SK-N-SH treated with all-trans-retinoic acid at 6 μM for 48 hours (cell line): ENCODE results near the gene MGAT5B.

Experiments
- ATAC-seq: fragments of 200-7000 bp; cut with Tn5 transposase; 3 replicates; pipeline ENCODE4 v1.9.1; 2020; ENCODE audit warnings: mild to moderate bottlenecking, moderate library complexity
- ARNTL ChIP-seq: fragments of 450-650 bp; formaldehyde crosslinking; IDR thresholded peaks from 2 replicates; pipeline ENCODE4 v1.5.0; 2020; ENCODE audit warnings: low read depth, mild to moderate bottlenecking, moderate library complexity, borderline replicate concordance
- BACH2 ChIP-seq: fragments of 250-450 bp; sonication (Bioruptor Pico); IDR thresholded peaks from 2 replicates; pipeline ENCODE4 v1.9.0; 2021; ENCODE audit warnings: mild to moderate bottlenecking, borderline replicate concordance
- CREB5 ChIP-seq: fragments of 250-450 bp; sonication (Bioruptor Pico); IDR thresholded peaks from 2 replicates; pipeline ENCODE4 v1.5.1; 2020; ENCODE audit warnings: low read depth, mild to moderate bottlenecking, moderate library complexity
- CSDC2 ChIP-seq: fragments of 250-450 bp; sonication (Bioruptor Pico); IDR thresholded peaks from 2 replicates; pipeline ENCODE4 v1.5.0; 2020; ENCODE audit warnings: mild to moderate bottlenecking, moderate library complexity
- ESRRG ChIP-seq: fragments of 250-450 bp; sonication (Bioruptor Pico); IDR thresholded peaks from 2 replicates; pipeline ENCODE4 v1.6.1; 2021; ENCODE audit warnings: mild to moderate bottlenecking
- GLIS3 ChIP-seq: fragments of 250-450 bp; sonication (Bioruptor Pico); IDR thresholded peaks from 2 replicates; pipeline ENCODE4 v1.5.0; 2020; ENCODE audit warnings: mild to moderate bottlenecking, moderate library complexity
- ISL1 ChIP-seq: fragments of 250-450 bp; sonication (Bioruptor Pico); IDR thresholded peaks from 2 replicates; pipeline ENCODE4 v2.1.2; 2022; ENCODE audit warnings: mild to moderate bottlenecking, moderate library complexity
- OSR1 ChIP-seq: fragments of 250-450 bp; sonication (Bioruptor Pico); IDR thresholded peaks from 2 replicates; pipeline ENCODE4 v1.8.0; 2022; ENCODE audit warnings: moderate library complexity, mild to moderate bottlenecking, inconsistent platforms
- PPARA ChIP-seq: fragments of 250-450 bp; sonication (Bioruptor Pico); IDR thresholded peaks from 2 replicates; pipeline ENCODE4 v1.5.0; 2020; ENCODE audit warnings: mild to moderate bottlenecking, borderline replicate concordance
- RARB ChIP-seq: fragments of 250-450 bp; sonication (Bioruptor Pico); IDR thresholded peaks from 2 replicates; pipeline ENCODE4 v1.8.0; 2021; ENCODE audit warnings: mild to moderate bottlenecking, moderate library complexity
- SNAI2 ChIP-seq: fragments of 250-450 bp; sonication (Bioruptor Pico); IDR thresholded peaks from 2 replicates; pipeline ENCODE4 v1.5.0; 2020; ENCODE audit warnings: mild to moderate bottlenecking, moderate library complexity
- TCF4 ChIP-seq: fragments of 250-450 bp; sonication (Bioruptor Pico); IDR thresholded peaks from 2 replicates; pipeline ENCODE4 v1.8.0; 2021; ENCODE audit warnings: mild to moderate bottlenecking, moderate library complexity, borderline replicate concordance
- TSHZ2 ChIP-seq: fragments of 250-450 bp; sonication (Bioruptor Pico); IDR thresholded peaks from 2 replicates; pipeline ENCODE4 v1.5.0; 2020; ENCODE audit warnings: mild to moderate bottlenecking, moderate library complexity
- ZC3H10 ChIP-seq: fragments of 250-450 bp; sonication (Bioruptor Pico); IDR thresholded peaks from 2 replicates; pipeline ENCODE4 v1.5.1; 2021; ENCODE audit warnings: mild to moderate bottlenecking, moderate library complexity
- ZFP3 ChIP-seq: fragments of 250-450 bp; sonication (Bioruptor Pico); IDR thresholded peaks from 2 replicates; pipeline ENCODE4 v1.5.0; 2020; ENCODE audit warnings: mild to moderate bottlenecking, moderate library complexity
- ZNF565 ChIP-seq: fragments of 450-650 bp; formaldehyde crosslinking; conservative IDR thresholded peaks from 2 replicates; pipeline ENCODE4 v1.5.0; 2020; ENCODE audit warnings: low read depth, mild to moderate bottlenecking, moderate library complexity
- ZNF70 ChIP-seq: fragments of 450-650 bp; formaldehyde crosslinking; IDR thresholded peaks from 2 replicates; pipeline ENCODE4 v1.5.0; 2020; ENCODE audit warnings: mild to moderate bottlenecking, moderate library complexity
- ZNF8 ChIP-seq: fragments of 450-650 bp; formaldehyde crosslinking; IDR thresholded peaks from 2 replicates; pipeline ENCODE4 v1.5.0; 2020; ENCODE audit warnings: mild to moderate bottlenecking, moderate library complexity
- TF ChIP-seq, protein P1 (sequence below): fragments of 250-450 bp; sonication (Bioruptor Pico); IDR thresholded peaks from 2 replicates; pipeline ENCODE4 v1.5.1; 2021; ENCODE audit warnings: mild to moderate bottlenecking, moderate library complexity
- TF ChIP-seq, protein P2 (sequence below): fragments of 250-450 bp; sonication (Bioruptor Pico); IDR thresholded peaks from 2 replicates; pipeline ENCODE4 v1.8.0; 2021; ENCODE audit warnings: low read depth, mild to moderate bottlenecking, moderate library complexity, borderline replicate concordance
- TF ChIP-seq, protein P3 (sequence below): fragments of 250-450 bp; sonication (Bioruptor Pico); IDR thresholded peaks from 2 replicates; pipeline ENCODE4 v1.8.0; 2020; ENCODE audit warnings: mild to moderate bottlenecking, moderate library complexity, borderline replicate concordance

Gene MGAT5B

DNA sequence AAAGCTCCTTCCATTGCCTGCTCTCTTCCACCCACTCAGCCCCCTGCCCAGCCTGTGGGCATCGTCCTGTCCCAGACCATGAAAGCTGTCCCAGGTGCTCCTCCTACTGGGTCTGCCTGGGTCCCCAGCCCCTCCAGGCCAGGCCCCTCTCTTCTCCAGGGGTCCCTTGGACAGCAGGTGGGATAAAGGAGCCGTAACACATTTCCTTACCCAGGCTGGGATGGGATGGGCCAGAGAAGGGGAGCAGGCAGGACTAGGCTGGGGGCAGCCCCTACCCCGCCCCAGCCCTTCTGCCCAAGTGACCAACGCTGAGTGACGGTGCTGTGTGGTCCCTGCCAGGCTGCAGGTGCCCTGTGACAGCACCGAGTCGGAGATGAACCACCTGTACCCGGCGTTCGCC is 80.1 kb downstream of the MGAT5B start (continued):
- no peak for TF ChIP-seq TSHZ2 (CRISPR knock-in tag)
- TF ChIP-seq, all 23 proteins: peak for 0

DNA sequence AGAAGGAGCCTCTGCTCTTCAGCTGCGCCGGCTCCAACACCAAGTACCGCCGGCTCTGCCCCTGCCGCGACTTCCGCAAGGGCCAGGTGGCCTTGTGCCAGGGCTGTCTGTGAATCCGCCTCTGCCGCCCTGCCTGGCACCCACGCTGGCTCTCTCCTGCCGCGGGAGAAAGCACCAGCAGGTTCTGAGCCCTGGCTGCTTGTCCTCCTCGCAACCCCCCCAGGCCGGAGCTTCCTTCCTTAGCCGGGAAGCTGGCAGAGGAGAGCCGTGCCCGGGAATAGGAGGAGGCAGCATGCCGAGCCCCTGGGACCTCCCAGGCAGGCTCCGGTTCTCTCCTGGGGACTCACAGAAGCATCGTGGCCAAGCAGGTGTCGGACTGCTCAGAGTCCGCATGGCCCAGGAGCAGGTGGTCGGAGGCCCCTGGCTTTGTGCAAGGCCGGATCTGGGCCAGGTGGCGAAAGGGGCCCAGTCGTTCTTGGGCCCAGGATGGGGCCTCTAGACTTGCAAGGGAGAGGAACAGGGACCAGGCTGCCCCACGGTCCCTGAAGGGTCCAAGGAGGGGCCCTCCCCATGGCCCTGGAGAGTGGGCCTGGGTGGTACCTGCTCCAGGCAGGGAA is 80.6 kb downstream of the MGAT5B start:
- TF ChIP-seq ZNF565 (CRISPR knock-in tag) (no peak), CSDC2 (CRISPR knock-in tag) (no peak), ZNF8 (CRISPR knock-in tag) (no peak), GLIS3 (no peak), ESRRG (CRISPR knock-in tag) (no peak), ZFP3 (CRISPR knock-in tag) (no peak), ZNF70 (CRISPR knock-in tag) (no peak), ARNTL (CRISPR knock-in tag) (no peak), SNAI2 (CRISPR knock-in tag) (no peak), OSR1 (CRISPR knock-in tag) (no peak), ISL1 (CRISPR knock-in tag) (no peak)
- TF ChIP-seq, protein P1, sequence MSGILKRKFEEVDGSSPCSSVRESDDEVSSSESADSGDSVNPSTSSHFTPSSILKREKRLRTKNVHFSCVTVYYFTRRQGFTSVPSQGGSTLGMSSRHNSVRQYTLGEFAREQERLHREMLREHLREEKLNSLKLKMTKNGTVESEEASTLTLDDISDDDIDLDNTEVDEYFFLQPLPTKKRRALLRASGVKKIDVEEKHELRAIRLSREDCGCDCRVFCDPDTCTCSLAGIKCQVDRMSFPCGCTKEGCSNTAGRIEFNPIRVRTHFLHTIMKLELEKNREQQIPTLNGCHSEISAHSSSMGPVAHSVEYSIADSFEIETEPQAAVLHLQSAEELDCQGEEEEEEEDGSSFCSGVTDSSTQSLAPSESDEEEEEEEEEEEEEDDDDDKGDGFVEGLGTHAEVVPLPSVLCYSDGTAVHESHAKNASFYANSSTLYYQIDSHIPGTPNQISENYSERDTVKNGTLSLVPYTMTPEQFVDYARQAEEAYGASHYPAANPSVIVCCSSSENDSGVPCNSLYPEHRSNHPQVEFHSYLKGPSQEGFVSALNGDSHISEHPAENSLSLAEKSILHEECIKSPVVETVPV (CRISPR knock-in tag): no peak
- TF ChIP-seq, protein P2, sequence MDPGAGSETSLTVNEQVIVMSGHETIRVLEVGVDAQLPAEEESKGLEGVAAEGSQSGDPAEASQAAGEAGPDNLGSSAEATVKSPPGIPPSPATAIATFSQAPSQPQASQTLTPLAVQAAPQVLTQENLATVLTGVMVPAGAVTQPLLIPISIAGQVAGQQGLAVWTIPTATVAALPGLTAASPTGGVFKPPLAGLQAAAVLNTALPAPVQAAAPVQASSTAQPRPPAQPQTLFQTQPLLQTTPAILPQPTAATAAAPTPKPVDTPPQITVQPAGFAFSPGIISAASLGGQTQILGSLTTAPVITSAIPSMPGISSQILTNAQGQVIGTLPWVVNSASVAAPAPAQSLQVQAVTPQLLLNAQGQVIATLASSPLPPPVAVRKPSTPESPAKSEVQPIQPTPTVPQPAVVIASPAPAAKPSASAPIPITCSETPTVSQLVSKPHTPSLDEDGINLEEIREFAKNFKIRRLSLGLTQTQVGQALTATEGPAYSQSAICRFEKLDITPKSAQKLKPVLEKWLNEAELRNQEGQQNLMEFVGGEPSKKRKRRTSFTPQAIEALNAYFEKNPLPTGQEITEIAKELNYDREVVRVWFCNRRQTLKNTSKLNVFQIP (CRISPR knock-in tag): no peak
- ATAC-seq: no peak

DNA sequence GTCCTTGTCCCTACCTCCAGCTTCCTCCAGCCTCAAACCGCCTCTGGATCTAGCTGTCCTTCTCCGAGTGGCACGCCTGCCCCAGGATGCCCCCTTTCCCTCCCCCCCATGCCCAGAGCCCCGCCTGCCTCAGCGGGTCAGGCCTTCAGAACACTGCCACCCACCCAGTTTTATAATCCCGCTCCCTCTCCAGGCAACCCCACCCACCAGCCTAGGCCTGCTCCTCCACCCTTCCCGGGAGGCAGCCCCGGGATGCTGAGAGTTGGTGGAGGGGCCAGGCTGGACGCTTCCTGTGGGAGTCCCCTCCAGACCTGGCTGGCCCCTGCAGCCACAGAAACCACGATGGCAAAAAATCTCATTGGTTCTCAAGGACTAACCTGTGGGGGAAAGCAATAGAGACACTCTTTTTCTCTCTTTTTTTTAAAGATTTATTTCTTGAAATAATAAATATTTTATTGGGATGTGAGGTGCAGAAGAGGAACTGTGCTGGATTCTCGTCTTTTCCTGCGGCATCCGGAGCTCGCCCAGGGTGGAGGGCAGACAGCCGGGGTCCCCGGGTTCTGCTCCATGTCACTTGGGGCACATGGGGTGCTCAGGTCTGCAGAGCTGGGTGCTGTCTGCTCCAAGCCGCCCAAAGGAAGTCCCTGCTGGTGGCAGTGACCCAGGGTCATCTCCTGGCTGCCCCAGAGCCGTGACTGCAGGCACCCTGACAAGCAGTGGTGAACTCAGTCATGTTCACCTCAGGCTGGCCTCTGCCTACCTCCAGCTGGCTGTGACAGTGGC is 81.9 kb downstream of the MGAT5B start:
- ATAC-seq: no peak
- TF ChIP-seq TSHZ2 (CRISPR knock-in tag) (no peak), ZNF8 (CRISPR knock-in tag) (no peak)

DNA sequence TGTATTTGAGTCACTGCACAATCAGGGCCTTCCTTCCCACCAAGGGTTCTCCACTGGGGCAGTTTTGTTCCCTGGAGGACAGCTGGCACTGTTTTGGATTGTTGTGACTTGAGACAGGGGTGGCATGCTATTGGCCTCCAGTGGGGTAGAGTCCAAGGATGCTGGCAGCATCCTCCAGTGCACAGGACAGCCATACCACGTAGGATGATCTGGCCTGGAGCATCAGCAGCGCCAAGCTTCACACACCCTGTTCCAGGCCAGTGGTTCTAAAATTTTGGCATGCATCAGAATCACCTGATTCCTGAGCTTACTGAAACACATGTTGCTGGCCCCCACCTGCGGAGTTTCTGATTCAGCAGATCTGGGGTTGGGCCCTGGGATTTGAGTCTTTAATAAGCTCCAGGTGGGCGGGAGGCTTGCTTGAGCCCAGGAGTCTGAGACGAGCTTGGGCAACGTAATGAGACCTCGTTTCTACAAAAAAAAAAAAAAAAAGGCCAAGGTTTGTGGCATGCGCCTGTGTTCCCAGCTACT is 83.2 kb downstream of the MGAT5B start:
- ATAC-seq: no peak
- no peak for TF ChIP-seq TCF4 (CRISPR knock-in tag)
- TF ChIP-seq, protein P2 (CRISPR knock-in tag): no peak
- TF ChIP-seq ZNF70 (CRISPR knock-in tag): no peak
- TF ChIP-seq CREB5 (CRISPR knock-in tag): no peak
- no peak for TF ChIP-seq SNAI2 (CRISPR knock-in tag)
- TF ChIP-seq PPARA (CRISPR knock-in tag): no peak
- TF ChIP-seq RARB (CRISPR knock-in tag): no peak
- TF ChIP-seq, protein P3, sequence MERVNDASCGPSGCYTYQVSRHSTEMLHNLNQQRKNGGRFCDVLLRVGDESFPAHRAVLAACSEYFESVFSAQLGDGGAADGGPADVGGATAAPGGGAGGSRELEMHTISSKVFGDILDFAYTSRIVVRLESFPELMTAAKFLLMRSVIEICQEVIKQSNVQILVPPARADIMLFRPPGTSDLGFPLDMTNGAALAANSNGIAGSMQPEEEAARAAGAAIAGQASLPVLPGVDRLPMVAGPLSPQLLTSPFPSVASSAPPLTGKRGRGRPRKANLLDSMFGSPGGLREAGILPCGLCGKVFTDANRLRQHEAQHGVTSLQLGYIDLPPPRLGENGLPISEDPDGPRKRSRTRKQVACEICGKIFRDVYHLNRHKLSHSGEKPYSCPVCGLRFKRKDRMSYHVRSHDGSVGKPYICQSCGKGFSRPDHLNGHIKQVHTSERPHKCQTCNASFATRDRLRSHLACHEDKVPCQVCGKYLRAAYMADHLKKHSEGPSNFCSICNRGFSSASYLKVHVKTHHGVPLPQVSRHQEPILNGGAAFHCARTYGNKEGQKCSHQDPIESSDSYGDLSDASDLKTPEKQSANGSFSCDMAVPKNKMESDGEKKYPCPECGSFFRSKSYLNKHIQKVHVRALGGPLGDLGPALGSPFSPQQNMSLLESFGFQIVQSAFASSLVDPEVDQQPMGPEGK (CRISPR knock-in tag): no peak
- no peak for TF ChIP-seq ZC3H10 (CRISPR knock-in tag)
- no peak for TF ChIP-seq ISL1 (CRISPR knock-in tag)
- no peak for TF ChIP-seq BACH2
- TF ChIP-seq OSR1 (CRISPR knock-in tag): no peak
